HEK293 (cell line): ENCODE measurements around the gene SLC29A1.
"Not testable (repeated sequence)": the region's sequence is repeated elsewhere in the genome, so short reads cannot be mapped to it uniquely, and the experiment has no call there.

ENCODE experiments used
- CTCF ChIP-seq: fragments of 450-650 bp; formaldehyde crosslinking; IDR thresholded peaks from 2 replicates; pipeline ENCODE4 v1.5.1; 2016; ENCODE audit warnings: missing biosample characterization, missing genetic modification characterization
- GLI4 ChIP-seq: fragments of 450-650 bp; formaldehyde crosslinking; IDR thresholded peaks from 2 replicates; pipeline ENCODE4 v1.5.1; 2016; ENCODE audit warnings: missing biosample characterization, missing genetic modification characterization
- REPIN1 ChIP-seq: fragments of 450-650 bp; formaldehyde crosslinking; IDR thresholded peaks from 2 replicates; pipeline ENCODE4 v1.5.1; 2017; ENCODE audit warnings: missing biosample characterization, missing genetic modification characterization, low read depth
- TCF7L2 ChIP-seq: IDR thresholded peaks from 2 replicates; pipeline ENCODE4 v1.6.1; 2011; ENCODE audit warnings: low read depth, mild to moderate bottlenecking, inconsistent platforms, low read length, moderate library complexity, borderline replicate concordance
- ZFP41 ChIP-seq: fragments of 450-650 bp; formaldehyde crosslinking; IDR thresholded peaks from 2 replicates; pipeline ENCODE4 v1.5.1; 2016; ENCODE audit warnings: missing biosample characterization, missing genetic modification characterization, borderline replicate concordance
- ZNF133 ChIP-seq: fragments of 450-650 bp; formaldehyde crosslinking; IDR thresholded peaks from 2 replicates; pipeline ENCODE4 v1.5.1; 2016; ENCODE audit warnings: missing biosample characterization, missing genetic modification characterization
- ZNF239 ChIP-seq: fragments of 450-650 bp; formaldehyde crosslinking; IDR thresholded peaks from 2 replicates; pipeline ENCODE4 v1.5.1; 2016; ENCODE audit warnings: missing biosample characterization, missing genetic modification characterization
- ZNF266 ChIP-seq: fragments of 450-650 bp; formaldehyde crosslinking; IDR thresholded peaks from 2 replicates; pipeline ENCODE4 v1.5.1; 2016; ENCODE audit warnings: missing biosample characterization, missing genetic modification characterization, low read depth
- ZNF302 ChIP-seq: fragments of 450-650 bp; formaldehyde crosslinking; IDR thresholded peaks from 2 replicates; pipeline ENCODE4 v1.5.1; 2016; ENCODE audit warnings: missing biosample characterization, missing genetic modification characterization, low read depth
- ZNF394 ChIP-seq: fragments of 450-650 bp; formaldehyde crosslinking; IDR thresholded peaks from 2 replicates; pipeline ENCODE4 v1.5.1; 2016; ENCODE audit warnings: missing biosample characterization, missing genetic modification characterization, mild to moderate bottlenecking, moderate library complexity, borderline replicate concordance
- ZNF404 ChIP-seq: fragments of 450-650 bp; formaldehyde crosslinking; IDR thresholded peaks from 2 replicates; pipeline ENCODE4 v1.5.1; 2017; ENCODE audit warnings: missing biosample characterization, missing genetic modification characterization
- ZNF518A ChIP-seq: fragments of 450-650 bp; formaldehyde crosslinking; conservative IDR thresholded peaks from 2 replicates; pipeline ENCODE4 v1.5.1; 2016; ENCODE audit warnings: low read depth, missing biosample characterization, missing genetic modification characterization

GRCh38 chr6:44185356-44185755, 38.0 kb upstream of the SLC29A1 start:
- TF ChIP-seq ZNF404 (tag by site-specific recombination); TCF7L2; CTCF (tag by site-specific recombination); ZFP41; ZNF133 (tag by site-specific recombination); ZNF518A; ZNF266; REPIN1 (tag by site-specific recombination); GLI4; ZNF394; ZNF239 (tag by site-specific recombination); ZNF302 (tag by site-specific recombination): not testable (repeated sequence)
